Fibroblast of villous mesenchyme (primary cell): Measurements from ENCODE around the gene BNC2. TPM values are rescaled to one million over a fixed set of nuclear protein-coding genes. Genes with fewer than 3 reads are reported as not detected.
"Not testable (repeated sequence)": the region's sequence is repeated elsewhere in the genome, so short reads cannot be mapped to it uniquely, and the experiment has no call there.

Experiments
- DNase-seq: peaks from one replicate; pipeline ENCODE4 v3.0.0-alpha.2; 2010; ENCODE audit warnings: low read depth
- H3K4me3 ChIP-seq: 2 replicates; pipeline ENCODE4 v1.5.1; 2011; ENCODE audit warnings: low read depth, mild to moderate bottlenecking, low read length
- CTCF ChIP-seq: IDR thresholded peaks from 2 replicates; pipeline ENCODE4 v1.5.1; 2012; ENCODE audit warnings: low read depth, mild to moderate bottlenecking, low read length; ENCODE audit not compliant: insufficient read depth
- total RNA-seq: library from RNA; depleted of rRNA; stranded (reverse); fragments of >200 nt; gene quantifications from 2 replicates; pipeline ENCODE4 v1.2.3, GENCODE V29; 2012

BNC2 gene
- total RNA-seq, 1 donor, result 33.7 TPM

GRCh38 chr9:16883586-16883985 is 13.1 kb upstream of the BNC2 start:
- peak; percentile 39 for DNase-seq
- no peak overlapping the region for H3K4me3 ChIP-seq
- TF ChIP-seq CTCF, result no peak

GRCh38 chr9:16882440-16882839 is 12.0 kb upstream of the BNC2 start:
- DNase-seq, H3K4me3 ChIP-seq: not testable (repeated sequence)

- no peak overlapping the region for H3K4me3 ChIP-seq
- no peak for TF ChIP-seq CTCF
- peak; percentile 73 for DNase-seq
Observed at GRCh38 chr9:16879416-16879815, 8.9 kb upstream of the BNC2 start.

GRCh38 chr9:16877256-16877655 is 6.8 kb upstream of the BNC2 start:
- TF ChIP-seq CTCF, result no peak
- H3K4me3 ChIP-seq, result no peak overlapping the region
- no peak for DNase-seq

- TF ChIP-seq CTCF, result no peak
- H3K4me3 ChIP-seq, result no peak overlapping the region
- peak; percentile 90 for DNase-seq
Observed at GRCh38 chr9:16873126-16873802, 2.8 kb upstream of the BNC2 start.

GRCh38 chr9:16871336-16872151 is 1.1 kb upstream of the BNC2 start:
- TF ChIP-seq CTCF, result no peak
- DNase-seq, result peak; percentile 90

GRCh38 chr9:16869882-16870595 is 431 bp downstream of the BNC2 start:
- TF ChIP-seq CTCF, result peak; percentile 10
- peak overlapping the region; percentile 87 for H3K4me3 ChIP-seq
- no peak for DNase-seq

More at GRCh38 chr9:16871336-16872151, 1.1 kb upstream of the BNC2 start:
- H3K4me3 ChIP-seq, result peak overlapping the region; percentile 87
